Measurements from ENCODE around the gene CEP95.

CEP95 gene

DNA sequence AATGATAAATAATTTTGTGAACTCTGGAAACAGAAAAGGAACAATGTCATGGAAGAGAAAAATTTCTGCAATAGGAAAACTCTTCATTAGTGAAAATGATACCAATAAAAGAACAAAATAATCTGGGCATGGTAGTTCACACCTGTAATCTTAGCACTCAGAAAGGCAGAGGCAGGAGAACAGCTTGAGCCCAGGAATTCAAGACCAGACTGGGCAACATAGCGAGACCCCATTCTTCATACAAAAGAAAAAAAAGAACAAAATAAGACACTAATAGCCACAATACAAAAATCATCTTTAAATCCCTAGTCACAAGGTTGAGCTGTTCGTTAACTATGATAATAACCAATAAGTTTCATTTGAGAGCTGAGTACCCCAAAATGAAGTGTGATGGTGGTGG, 18.5 kb upstream of the CEP95 start:
- no peak overlapping the region for H3K9ac ChIP-seq (ENCODE audit: low read length)
- peaks cover 7% of the 10 kb centered on the region for H3K79me1 ChIP-seq (replicated peaks; ENCODE audit: low read length, poor library complexity, severe bottlenecking)
- no peak overlapping the region for H2BK5ac ChIP-seq (ENCODE audit: low read depth, low read length, poor library complexity, severe bottlenecking)
- H3K4me2 ChIP-seq (ENCODE audit: low read length, poor library complexity, severe bottlenecking), result no peak overlapping the region
- no CpG with 5 or more reads among the region's 2 CpGs for WGBS
- no peak overlapping the region for H2AFZ ChIP-seq (ENCODE audit: low read depth, low read length)
- no peak overlapping the region for H3K14ac ChIP-seq (ENCODE audit: low read length in 2 of 2)
- DNase-seq, result no peak
- H3K27me3 ChIP-seq (ENCODE audit: control insufficient read depth in 1 of 2, insufficient read depth in 1 of 2, low read length in 2 of 2), result no peaks in the 10 kb centered on the region
- no peak overlapping the region for H3K18ac ChIP-seq (ENCODE audit: low read depth in 1 of 2, low read length in 2 of 2)
- H3K23ac ChIP-seq (ENCODE audit: low read length in 2 of 2), result no peak overlapping the region
- no peak overlapping the region for H2BK15ac ChIP-seq (ENCODE audit: low read depth, poor library complexity, severe bottlenecking)
- no peak overlapping the region for H2AK5ac ChIP-seq (ENCODE audit: low read length, severe bottlenecking)
- no peak overlapping the region for H4K91ac ChIP-seq (ENCODE audit: low read length)
- no peak overlapping the region for H3K27ac ChIP-seq (ENCODE audit: low read length, poor library complexity, severe bottlenecking)
- no peak overlapping the region for H4K8ac ChIP-seq (ENCODE audit: low read length)
- H2BK120ac ChIP-seq (ENCODE audit: low read depth, low read length), result no peak overlapping the region
- no peak overlapping the region for H3K4ac ChIP-seq (ENCODE audit: low read depth in 1 of 2, low read length in 2 of 2)
- peaks cover 17 to 80% of the 10 kb centered on the region in 2 experiments for H3K36me3 ChIP-seq (ENCODE audit: control insufficient read depth in 1 of 2, insufficient read depth in 2 of 2, low read depth in 1 of 2, low read length in 2 of 2)
- no peak overlapping the region for H3K4me3 ChIP-seq (ENCODE audit: insufficient read depth in 1 of 2, low read depth in 1 of 2, low read length in 2 of 2)
- H3K4me1 ChIP-seq (ENCODE audit: control insufficient read depth, insufficient read depth, low read depth, low read length), result peaks cover 2% of the 10 kb centered on the region
- no peak overlapping the region for H2BK12ac ChIP-seq (ENCODE audit: low read length in 2 of 2)
- no peaks in the 10 kb centered on the region for H3K9me3 ChIP-seq (ENCODE audit: control insufficient read depth, low read length)

DNA sequence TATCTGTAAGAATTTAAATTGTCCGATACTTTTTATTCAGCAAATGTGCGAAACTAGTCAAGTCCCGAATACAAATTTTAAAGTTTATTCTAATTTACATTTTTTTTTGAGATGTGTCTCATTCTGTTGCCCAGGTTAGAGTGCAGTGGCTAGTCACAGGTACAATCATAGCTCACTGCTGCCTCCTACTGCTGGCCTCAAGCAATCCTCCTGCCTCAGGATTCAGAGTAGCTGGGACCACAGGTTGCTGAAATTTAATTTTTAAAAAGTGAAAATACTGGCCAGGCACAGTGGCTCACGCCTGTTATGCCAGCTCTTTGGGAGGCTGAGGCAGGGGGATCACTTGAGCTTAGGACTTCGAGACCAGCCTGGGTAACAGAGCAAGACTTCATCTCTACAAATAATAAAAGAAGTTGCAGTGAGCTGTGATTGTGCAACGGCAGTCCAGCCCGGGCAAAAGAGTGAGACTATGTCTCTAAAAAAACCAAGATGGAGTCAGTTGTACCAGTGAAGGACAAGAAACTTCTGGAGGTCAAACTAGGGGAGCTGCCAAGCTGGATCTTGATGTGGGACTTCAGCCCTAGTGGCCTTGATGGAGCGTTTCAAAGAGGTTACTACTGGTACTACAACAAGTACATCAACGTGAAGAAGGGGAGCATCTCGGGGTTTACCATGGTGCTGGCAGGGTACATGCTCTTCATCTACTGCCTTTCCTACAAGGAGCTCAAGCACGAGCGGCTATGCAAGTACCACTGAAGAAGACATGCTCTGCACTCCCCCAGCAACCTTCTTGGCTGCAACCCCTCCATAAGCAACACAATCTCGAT, 15.5 kb upstream of the CEP95 start:
- Histone ChIP-seq H4K8ac (ENCODE audit: low read length) (no peak overlapping the region), H2AK5ac (ENCODE audit: low read length, severe bottlenecking) (no peak overlapping the region), H3K4me2 (ENCODE audit: low read length, poor library complexity, severe bottlenecking) (no peak overlapping the region), H2AFZ (ENCODE audit: low read depth, low read length) (no peak overlapping the region), H3K4me3 (ENCODE audit: insufficient read depth in 1 of 2, low read depth in 1 of 2, low read length in 2 of 2) (no peak overlapping the region), H3K9me3 (ENCODE audit: control insufficient read depth, low read length) (no peaks in the 10 kb centered on the region), H3K27ac (ENCODE audit: low read length, poor library complexity, severe bottlenecking) (no peak overlapping the region), H3K36me3 (ENCODE audit: control insufficient read depth in 1 of 2, insufficient read depth in 2 of 2, low read depth in 1 of 2, low read length in 2 of 2) (peaks cover 13 to 51% of the 10 kb centered on the region in 2 experiments), H3K9ac (ENCODE audit: low read length) (peak overlapping the region; percentile 41), H4K91ac (ENCODE audit: low read length) (no peak overlapping the region), H3K4me1 (ENCODE audit: control insufficient read depth, insufficient read depth, low read depth, low read length) (peaks cover 6% of the 10 kb centered on the region), H3K4ac (ENCODE audit: low read depth in 1 of 2, low read length in 2 of 2) (no peak overlapping the region), H3K18ac (ENCODE audit: low read depth in 1 of 2, low read length in 2 of 2) (no peak overlapping the region), H2BK5ac (ENCODE audit: low read depth, low read length, poor library complexity, severe bottlenecking) (no peak overlapping the region), H3K79me1 (replicated peaks; ENCODE audit: low read length, poor library complexity, severe bottlenecking) (peaks cover 7% of the 10 kb centered on the region), H3K23ac (ENCODE audit: low read length in 2 of 2) (no peak overlapping the region), H3K14ac (ENCODE audit: low read length in 2 of 2) (no peak overlapping the region), H2BK120ac (ENCODE audit: low read depth, low read length) (no peak overlapping the region), H3K27me3 (ENCODE audit: control insufficient read depth in 1 of 2, insufficient read depth in 1 of 2, low read length in 2 of 2) (no peaks in the 10 kb centered on the region), H2BK12ac (ENCODE audit: low read length in 2 of 2) (no peak overlapping the region), H2BK15ac (ENCODE audit: low read depth, poor library complexity, severe bottlenecking) (no peak overlapping the region)
- DNase-seq, result peak; percentile 52
- WGBS, result 96% methylated on average over 11 of the region's 13 CpGs

DNA sequence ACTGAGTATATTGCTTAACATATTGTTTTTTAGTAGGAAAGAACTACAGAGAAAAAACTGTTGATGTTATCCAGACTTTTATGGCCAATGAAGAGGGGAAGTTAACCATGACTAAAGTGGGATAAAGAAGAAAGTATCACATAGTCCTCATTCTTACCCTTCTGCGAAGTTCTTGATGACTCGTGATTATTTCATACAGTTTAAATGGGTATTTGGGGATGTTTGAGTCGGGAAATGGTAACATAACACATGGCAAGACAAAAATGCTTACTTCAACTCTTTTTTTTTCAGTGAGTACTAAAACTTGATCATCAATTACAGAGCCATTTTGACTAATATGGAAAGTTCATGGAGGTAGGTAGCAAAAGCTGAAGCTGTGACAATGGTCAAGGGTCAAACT, 14.8 kb upstream of the CEP95 start:
- WGBS, result 50% methylated on average over 2 of the region's 3 CpGs
- DNase-seq, result peak; percentile 49
- H3K79me1 ChIP-seq (replicated peaks; ENCODE audit: low read length, poor library complexity, severe bottlenecking), result peaks cover 11% of the 10 kb centered on the region

DNA sequence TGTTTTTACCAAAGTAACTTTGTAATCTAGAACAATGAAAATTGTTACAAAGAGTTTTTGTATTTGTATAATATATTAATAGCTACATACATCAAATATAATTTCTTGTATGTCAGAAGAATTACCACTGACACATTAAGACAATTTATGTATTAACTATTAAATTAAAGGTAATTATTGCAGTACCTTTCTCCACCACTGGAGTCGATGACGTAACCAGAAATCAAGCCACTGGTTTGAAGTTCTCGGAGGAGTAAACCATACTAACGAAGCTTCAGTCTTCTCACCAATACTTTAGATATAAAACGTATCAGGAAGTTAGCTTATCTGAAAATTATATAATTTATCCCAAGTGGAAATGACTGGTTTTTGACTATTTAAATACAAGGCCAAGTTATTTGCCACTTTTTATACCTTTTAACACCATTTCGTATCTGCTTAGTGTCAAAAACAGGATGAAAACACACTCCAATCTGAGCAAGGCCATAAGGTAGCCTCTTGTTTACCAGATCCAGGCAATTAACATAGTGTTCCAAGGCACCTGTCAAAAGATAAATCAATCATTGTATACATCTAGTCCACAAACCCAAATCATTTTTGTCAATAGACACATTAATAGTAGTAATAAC, 14.2 kb upstream of the CEP95 start:
- Histone ChIP-seq H2BK5ac (ENCODE audit: low read depth, low read length, poor library complexity, severe bottlenecking) (no peak overlapping the region), H2BK12ac (ENCODE audit: low read length in 2 of 2) (no peak overlapping the region), H2BK15ac (ENCODE audit: low read depth, poor library complexity, severe bottlenecking) (no peak overlapping the region), H3K4me2 (ENCODE audit: low read length, poor library complexity, severe bottlenecking) (no peak overlapping the region), H2AFZ (ENCODE audit: low read depth, low read length) (no peak overlapping the region), H3K4me1 (ENCODE audit: control insufficient read depth, insufficient read depth, low read depth, low read length) (peaks cover 8% of the 10 kb centered on the region), H3K18ac (ENCODE audit: low read depth in 1 of 2, low read length in 2 of 2) (no peak overlapping the region), H4K91ac (ENCODE audit: low read length) (no peak overlapping the region), H4K8ac (ENCODE audit: low read length) (no peak overlapping the region), H3K27me3 (ENCODE audit: control insufficient read depth in 1 of 2, insufficient read depth in 1 of 2, low read length in 2 of 2) (no peaks in the 10 kb centered on the region), H2BK120ac (ENCODE audit: low read depth, low read length) (no peak overlapping the region), H3K4ac (ENCODE audit: low read depth in 1 of 2, low read length in 2 of 2) (no peak overlapping the region), H2AK5ac (ENCODE audit: low read length, severe bottlenecking) (no peak overlapping the region), H3K23ac (ENCODE audit: low read length in 2 of 2) (no peak overlapping the region), H3K4me3 (ENCODE audit: insufficient read depth in 1 of 2, low read depth in 1 of 2, low read length in 2 of 2) (no peak overlapping the region), H3K36me3 (ENCODE audit: control insufficient read depth in 1 of 2, insufficient read depth in 2 of 2, low read depth in 1 of 2, low read length in 2 of 2) (peaks cover 13 to 42% of the 10 kb centered on the region in 2 experiments), H3K9me3 (ENCODE audit: control insufficient read depth, low read length) (no peaks in the 10 kb centered on the region), H3K14ac (ENCODE audit: low read length in 2 of 2) (no peak overlapping the region), H3K9ac (ENCODE audit: low read length) (peak overlapping the region; percentile 41), H3K79me1 (replicated peaks; ENCODE audit: low read length, poor library complexity, severe bottlenecking) (peaks cover 11% of the 10 kb centered on the region), H3K27ac (ENCODE audit: low read length, poor library complexity, severe bottlenecking) (no peak overlapping the region)
- peak; percentile 53 for DNase-seq
- WGBS, result 95% methylated on average over 1 of the region's 6 CpGs

More for the DNA sequence above, 14.8 kb upstream of the CEP95 start:
- no peak overlapping the region for H2BK15ac ChIP-seq (ENCODE audit: low read depth, poor library complexity, severe bottlenecking)
- peaks cover 6% of the 10 kb centered on the region for H3K4me1 ChIP-seq (ENCODE audit: control insufficient read depth, insufficient read depth, low read depth, low read length)
- no peaks in the 10 kb centered on the region for H3K27me3 ChIP-seq (ENCODE audit: control insufficient read depth in 1 of 2, insufficient read depth in 1 of 2, low read length in 2 of 2)
- no peak overlapping the region for H2BK5ac ChIP-seq (ENCODE audit: low read depth, low read length, poor library complexity, severe bottlenecking)
- no peak overlapping the region for H3K14ac ChIP-seq (ENCODE audit: low read length in 2 of 2)
- no peak overlapping the region for H2BK12ac ChIP-seq (ENCODE audit: low read length in 2 of 2)
- no peak overlapping the region for H3K4me3 ChIP-seq (ENCODE audit: insufficient read depth in 1 of 2, low read depth in 1 of 2, low read length in 2 of 2)
- no peak overlapping the region for H3K4ac ChIP-seq (ENCODE audit: low read depth in 1 of 2, low read length in 2 of 2)
- H2AK5ac ChIP-seq (ENCODE audit: low read length, severe bottlenecking), result no peak overlapping the region
- H3K9me3 ChIP-seq (ENCODE audit: control insufficient read depth, low read length), result no peaks in the 10 kb centered on the region
- no peak overlapping the region for H4K91ac ChIP-seq (ENCODE audit: low read length)
- no peak overlapping the region for H3K27ac ChIP-seq (ENCODE audit: low read length, poor library complexity, severe bottlenecking)
- H4K8ac ChIP-seq (ENCODE audit: low read length), result no peak overlapping the region
- peak overlapping the region; percentile 41 for H3K9ac ChIP-seq (ENCODE audit: low read length)
- H3K18ac ChIP-seq (ENCODE audit: low read depth in 1 of 2, low read length in 2 of 2), result no peak overlapping the region
- H3K36me3 ChIP-seq (ENCODE audit: control insufficient read depth in 1 of 2, insufficient read depth in 2 of 2, low read depth in 1 of 2, low read length in 2 of 2), result peaks cover 13 to 45% of the 10 kb centered on the region in 2 experiments
- H2BK120ac ChIP-seq (ENCODE audit: low read depth, low read length), result no peak overlapping the region
- no peak overlapping the region for H2AFZ ChIP-seq (ENCODE audit: low read depth, low read length)
- H3K4me2 ChIP-seq (ENCODE audit: low read length, poor library complexity, severe bottlenecking), result no peak overlapping the region
- H3K23ac ChIP-seq (ENCODE audit: low read length in 2 of 2), result no peak overlapping the region

Measured in mesenchymal stem cell (in vitro differentiated cells and primary cell).